H1 (cell line): ENCODE measurements around the gene TPPP.
"Not testable (repeated sequence)": the region's sequence is repeated elsewhere in the genome, so short reads cannot be mapped to it uniquely, and the experiment has no call there.

Experiments used
- BACH1 ChIP-seq: IDR thresholded peaks from 2 replicates; pipeline ENCODE4 v1.6.1; 2012; ENCODE audit warnings: low read length, improper control_type of control experiment
- EZH2 ChIP-seq: fragments of 200-600 bp; sonication (generic); IDR thresholded peaks from 2 replicates; pipeline ENCODE4 v1.7.1; 2012; ENCODE audit warnings: low read depth, mild to moderate bottlenecking, moderate library complexity, low read length, inconsistent platforms; ENCODE audit not compliant: severe bottlenecking
- KDM1A ChIP-seq: fragments of 200-600, 300-600 bp; sonication (generic); IDR thresholded peaks from 2 replicates; pipeline ENCODE4 v1.7.1; 2016; ENCODE audit warnings: mild to moderate bottlenecking, low read length, borderline replicate concordance
- MAFK ChIP-seq: IDR thresholded peaks from 2 replicates; pipeline ENCODE4 v1.6.1; 2012; ENCODE audit warnings: low read depth, mild to moderate bottlenecking, improper control_type of control experiment, low read length
- SIN3A ChIP-seq, 2 experiments: IDR thresholded peaks in 1 of 2; conservative IDR thresholded peaks in 1 of 2; 2 replicates each; pipeline ENCODE4 v1.6.1; 2011 to 2012; ENCODE audit warnings: low read length in 2 of 2, improper control_type of control experiment in 1 of 2, low read depth in 1 of 2, mild to moderate bottlenecking in 1 of 2
- SUZ12 ChIP-seq: fragments of 200-600 bp; sonication (generic); IDR thresholded peaks from 2 replicates; pipeline ENCODE4 v1.6.1; 2012; ENCODE audit warnings: mild to moderate bottlenecking, inconsistent platforms, low read length, moderate library complexity, mixed read lengths
- TF ChIP-seq, protein P1 (sequence below), 3 experiments: IDR thresholded peaks; 1 replicate in 2 of 3; 2 replicates in 1 of 3; pipeline versions ENCODE4 v1.5.1 to v1.6.1; 2011; ENCODE audit warnings: low read length in 3 of 3, mild to moderate bottlenecking in 3 of 3, inconsistent platforms in 2 of 3, low read depth in 1 of 3, moderate library complexity in 1 of 3; ENCODE audit not compliant: insufficient read depth in 1 of 3; ENCODE audit errors: control extremely low read depth in 1 of 3

DNA sequence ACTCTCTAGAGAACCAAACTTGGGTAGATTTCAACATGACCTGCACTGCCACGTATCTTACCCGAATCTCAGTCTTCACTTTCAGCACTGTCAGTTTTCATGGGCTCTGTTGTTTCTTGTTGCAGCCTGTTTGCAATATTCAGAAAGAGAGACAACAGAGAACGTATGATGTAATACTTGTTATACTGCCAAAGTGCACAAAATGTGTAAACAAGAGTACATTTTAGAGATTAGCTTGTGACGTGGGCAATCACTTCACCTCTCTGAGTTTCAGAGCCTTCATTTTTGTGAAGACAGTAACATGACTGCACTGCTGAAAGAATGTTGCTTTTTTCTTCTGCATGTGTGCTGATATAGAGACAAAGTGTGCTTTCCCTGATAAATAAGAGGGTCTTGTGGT lies 23.6 kb upstream of the TPPP start:
- TF ChIP-seq MAFK; EZH2; BACH1; SIN3A (conservative IDR thresholded peaks at IDR 0.05 in 1 of 2, IDR thresholded peaks at IDR 0.05 in 1 of 2; ENCODE audit: low read depth in 1 of 2, low read length in 2 of 2); KDM1A; SUZ12: not testable (repeated sequence)
- TF ChIP-seq, protein P1, sequence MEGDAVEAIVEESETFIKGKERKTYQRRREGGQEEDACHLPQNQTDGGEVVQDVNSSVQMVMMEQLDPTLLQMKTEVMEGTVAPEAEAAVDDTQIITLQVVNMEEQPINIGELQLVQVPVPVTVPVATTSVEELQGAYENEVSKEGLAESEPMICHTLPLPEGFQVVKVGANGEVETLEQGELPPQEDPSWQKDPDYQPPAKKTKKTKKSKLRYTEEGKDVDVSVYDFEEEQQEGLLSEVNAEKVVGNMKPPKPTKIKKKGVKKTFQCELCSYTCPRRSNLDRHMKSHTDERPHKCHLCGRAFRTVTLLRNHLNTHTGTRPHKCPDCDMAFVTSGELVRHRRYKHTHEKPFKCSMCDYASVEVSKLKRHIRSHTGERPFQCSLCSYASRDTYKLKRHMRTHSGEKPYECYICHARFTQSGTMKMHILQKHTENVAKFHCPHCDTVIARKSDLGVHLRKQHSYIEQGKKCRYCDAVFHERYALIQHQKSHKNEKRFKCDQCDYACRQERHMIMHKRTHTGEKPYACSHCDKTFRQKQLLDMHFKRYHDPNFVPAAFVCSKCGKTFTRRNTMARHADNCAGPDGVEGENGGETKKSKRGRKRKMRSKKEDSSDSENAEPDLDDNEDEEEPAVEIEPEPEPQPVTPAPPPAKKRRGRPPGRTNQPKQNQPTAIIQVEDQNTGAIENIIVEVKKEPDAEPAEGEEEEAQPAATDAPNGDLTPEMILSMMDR (IDR thresholded peaks at IDR 0.05; ENCODE audit: control extremely low read depth in 1 of 3, insufficient read depth in 1 of 3, low read depth in 1 of 3, low read length in 3 of 3) = not testable (repeated sequence)
